Astrocyte (in vitro differentiated cells and primary cell): ENCODE measurements around the gene FOXP3. TPM values are rescaled to one million over a fixed set of nuclear protein-coding genes. Genes with fewer than 3 reads are reported as not detected.

Source experiments
- DNase-seq: peaks from one replicate; pipeline ENCODE4 v3.0.0-alpha.2; 2010; ENCODE audit warnings: low read depth
- FAIRE-seq: peaks from 2 replicates; lab custom pipeline; 2011; peaks lifted over from hg19 to GRCh38; lab: Jason Lieb, UNC
- H2AFZ ChIP-seq: 2 replicates; pipeline ENCODE4 v1.6.0; 2012; ENCODE audit warnings: low read depth, low read length, inconsistent platforms
- H3K27ac ChIP-seq: 2 replicates; pipeline ENCODE4 v1.5.1; 2011; ENCODE audit warnings: low read depth, low read length, inconsistent platforms
- H3K27me3 ChIP-seq: 2 replicates; pipeline ENCODE4 v1.6.0; 2011; ENCODE audit warnings: low read length, inconsistent platforms; ENCODE audit not compliant: insufficient read depth
- H3K36me3 ChIP-seq: 2 replicates; pipeline ENCODE4 v1.5.1; 2011; ENCODE audit warnings: low read length, inconsistent platforms; ENCODE audit not compliant: insufficient read depth
- H3K4me1 ChIP-seq: 2 replicates; pipeline ENCODE4 v1.5.1; 2011; ENCODE audit warnings: low read length, inconsistent platforms; ENCODE audit not compliant: insufficient read depth
- H3K4me2 ChIP-seq: 2 replicates; pipeline ENCODE4 v1.6.0; 2012; ENCODE audit warnings: low read length, inconsistent platforms
- H3K4me3 ChIP-seq: 2 replicates; pipeline ENCODE4 v1.5.1; 2011; ENCODE audit warnings: low read depth, mild to moderate bottlenecking, low read length, inconsistent platforms; ENCODE audit not compliant: insufficient read depth
- H3K79me2 ChIP-seq: 2 replicates; pipeline ENCODE4 v1.6.0; 2012; ENCODE audit warnings: mild to moderate bottlenecking, low read length, inconsistent platforms; ENCODE audit not compliant: insufficient read depth
- H3K9ac ChIP-seq: 2 replicates; pipeline ENCODE4 v1.6.0; 2012; ENCODE audit warnings: mild to moderate bottlenecking, low read length, inconsistent platforms
- H3K9me3 ChIP-seq: 2 replicates; pipeline ENCODE4 v1.5.1; 2012; ENCODE audit warnings: low read depth, mild to moderate bottlenecking, low read length, inconsistent platforms; ENCODE audit not compliant: insufficient read depth
- H4K20me1 ChIP-seq: 2 replicates; pipeline ENCODE4 v1.6.0; 2012; ENCODE audit warnings: low read length, inconsistent platforms; ENCODE audit not compliant: insufficient read depth
- H3K27ac Mint-ChIP-seq: one replicate; pipeline ENCODE4 v1.8.0; 2021; ENCODE audit warnings: mild to moderate bottlenecking, mixed read lengths; ENCODE audit not compliant: unreplicated experiment
- H3K27me3 Mint-ChIP-seq: one replicate; pipeline ENCODE4 v1.8.0; 2021; ENCODE audit warnings: low read depth, mixed read lengths; ENCODE audit not compliant: unreplicated experiment
- H3K36me3 Mint-ChIP-seq: one replicate; pipeline ENCODE4 v1.8.0; 2021; ENCODE audit warnings: low read depth, mixed read lengths; ENCODE audit not compliant: unreplicated experiment
- H3K4me1 Mint-ChIP-seq: one replicate; pipeline ENCODE4 v1.8.0; 2021; ENCODE audit warnings: low read depth, mixed read lengths; ENCODE audit not compliant: unreplicated experiment
- H3K4me3 Mint-ChIP-seq: one replicate; pipeline ENCODE4 v1.8.0; 2021; ENCODE audit warnings: mild to moderate bottlenecking, moderate library complexity, mixed read lengths; ENCODE audit not compliant: unreplicated experiment
- H3K9me3 Mint-ChIP-seq: one replicate; pipeline ENCODE4 v1.8.0; 2021; ENCODE audit warnings: mild to moderate bottlenecking, mixed read lengths; ENCODE audit not compliant: unreplicated experiment
- CTCF ChIP-seq: IDR thresholded peaks from 2 replicates; pipeline ENCODE4 v1.5.1; 2011; ENCODE audit warnings: low read depth, mild to moderate bottlenecking, inconsistent platforms, low read length, moderate library complexity; ENCODE audit not compliant: insufficient read depth
- EZH2 ChIP-seq: IDR thresholded peaks from 2 replicates; pipeline ENCODE4 v1.6.1; 2012; ENCODE audit warnings: mild to moderate bottlenecking, low read length, inconsistent platforms; ENCODE audit not compliant: insufficient read depth
- total RNA-seq: library from RNA; stranded (reverse); gene quantifications from 2 replicates; pipeline ENCODE4 v1.2.1, GENCODE V29; 2021

FOXP3 gene
- total RNA-seq, 1 donor from 2014 or later: 0.09 TPM

- Mint-ChIP-seq H3K4me1 (no peaks in the 10 kb centered on the region), H3K9me3 (no peaks in the 10 kb centered on the region), H3K27me3 (no peaks in the 10 kb centered on the region), H3K27ac (no peak overlapping the region), H3K4me3 (no peak overlapping the region), H3K36me3 (no peaks in the 10 kb centered on the region)
- no peak overlapping the region for H3K9ac ChIP-seq
- H3K27ac ChIP-seq: no peak overlapping the region
- no peaks in the 10 kb centered on the region for H4K20me1 ChIP-seq
- no peaks in the 10 kb centered on the region for H3K4me1 ChIP-seq
- no peak for FAIRE-seq
- no peaks in the 10 kb centered on the region for H3K36me3 ChIP-seq
- no peaks in the 10 kb centered on the region for H3K9me3 ChIP-seq
- H3K27me3 ChIP-seq: no peaks in the 10 kb centered on the region
- no peak for DNase-seq
- no peak overlapping the region for H2AFZ ChIP-seq
- no peak for TF ChIP-seq EZH2
- no peak for TF ChIP-seq CTCF
- no peak overlapping the region for H3K4me2 ChIP-seq
- no peak overlapping the region for H3K4me3 ChIP-seq
- H3K79me2 ChIP-seq: no peaks in the 10 kb centered on the region
Measured at GRCh38 chrX:49290215-49290614, 25.7 kb upstream of the FOXP3 start.

GRCh38 chrX:49287665-49288064, 23.2 kb upstream of the FOXP3 start:
- Mint-ChIP-seq H3K9me3 (no peaks in the 10 kb centered on the region), H3K27me3 (no peaks in the 10 kb centered on the region), H3K36me3 (no peaks in the 10 kb centered on the region), H3K4me3 (no peak overlapping the region), H3K27ac (no peak overlapping the region), H3K4me1 (peaks cover 1% of the 10 kb centered on the region)
- TF ChIP-seq CTCF (no peak), EZH2 (no peak)
- no peak overlapping the region for H3K4me3 ChIP-seq
- H3K4me1 ChIP-seq: no peaks in the 10 kb centered on the region
- H3K9me3 ChIP-seq: no peaks in the 10 kb centered on the region
- no peak overlapping the region for H3K27ac ChIP-seq
- FAIRE-seq: no peak
- H3K4me2 ChIP-seq: no peak overlapping the region
- H3K79me2 ChIP-seq: no peaks in the 10 kb centered on the region
- no peak overlapping the region for H3K9ac ChIP-seq
- H2AFZ ChIP-seq: no peak overlapping the region
- H4K20me1 ChIP-seq: no peaks in the 10 kb centered on the region
- no peaks in the 10 kb centered on the region for H3K36me3 ChIP-seq
- no peaks in the 10 kb centered on the region for H3K27me3 ChIP-seq
- no peak for DNase-seq

- FAIRE-seq: no peak
- Mint-ChIP-seq H3K4me3 (no peak overlapping the region), H3K27ac (no peak overlapping the region), H3K27me3 (no peaks in the 10 kb centered on the region), H3K36me3 (no peaks in the 10 kb centered on the region), H3K9me3 (no peaks in the 10 kb centered on the region), H3K4me1 (peaks cover 6% of the 10 kb centered on the region)
- no peak for DNase-seq
- Histone ChIP-seq H2AFZ (no peak overlapping the region), H3K4me1 (no peaks in the 10 kb centered on the region), H4K20me1 (no peaks in the 10 kb centered on the region), H3K4me3 (no peak overlapping the region), H3K4me2 (no peak overlapping the region), H3K36me3 (no peaks in the 10 kb centered on the region), H3K27ac (no peak overlapping the region), H3K27me3 (no peaks in the 10 kb centered on the region), H3K9me3 (no peaks in the 10 kb centered on the region), H3K79me2 (no peaks in the 10 kb centered on the region), H3K9ac (no peak overlapping the region)
- TF ChIP-seq CTCF (no peak), EZH2 (no peak)
Measured at GRCh38 chrX:49286581-49286980, 22.1 kb upstream of the FOXP3 start.
